ENCODE results near the gene SNW1. TPM values are rescaled to one million over a fixed set of nuclear protein-coding genes. Genes with fewer than 3 reads are reported as not detected.

Gene SNW1
- total and polyA plus RNA-seq, 2 of the 13 experiments (the other 11 are each of a cell fraction or from before 2014, with no cell fraction given) = 23.2 to 65.8 TPM

- TF ChIP-seq REPIN1 (CRISPR knock-in tag; IDR thresholded peaks at IDR 0.05; ENCODE audit: borderline replicate concordance, low read depth) (0 out of 2 replicates have a peak, but pooled peaks have one; percentile 58), FOXO4 (CRISPR knock-in tag; conservative IDR thresholded peaks at IDR 0.05) (0 out of 2 replicates have a peak, but pooled peaks have one; percentile 90), DZIP1 (CRISPR knock-in tag; IDR thresholded peaks at IDR 0.05) (no peak), REL (CRISPR knock-in tag; conservative IDR thresholded peaks at IDR 0.05) (no peak), ZNF30 (CRISPR knock-in tag; IDR thresholded peaks at IDR 0.05) (peak; percentile 41; the same call in 1 of the 2 replicates), ZNF550 (CRISPR knock-in tag; IDR thresholded peaks at IDR 0.05; ENCODE audit: borderline replicate concordance) (no peak), ADNP (CRISPR knock-in tag; IDR thresholded peaks at IDR 0.05) (no peak), NAIF1 (CRISPR knock-in tag; IDR thresholded peaks at IDR 0.05; ENCODE audit: borderline replicate concordance) (peak; percentile 39; the same call in 1 of the 2 replicates), BRD4 (CRISPR knock-in tag; IDR thresholded peaks at IDR 0.05) (peak; percentile 69), ZNF17 (CRISPR knock-in tag; IDR thresholded peaks at IDR 0.05) (no peak), KDM2A (CRISPR knock-in tag; IDR thresholded peaks at IDR 0.05; ENCODE audit: borderline replicate concordance, low read depth) (peak; percentile 87), ZNF207 (IDR thresholded peaks at IDR 0.05; ENCODE audit: borderline replicate concordance) (no peak), E2F5 (CRISPR knock-in tag; conservative IDR thresholded peaks at IDR 0.05) (no peak), ZNF691 (CRISPR knock-in tag; IDR thresholded peaks at IDR 0.05; ENCODE audit: borderline replicate concordance, low read depth) (peak; percentile 55; the same call in 1 of the 2 replicates), ZSCAN30 (CRISPR knock-in tag; IDR thresholded peaks at IDR 0.05) (peak; percentile 35; the same call in 1 of the 2 replicates), PTBP1 (IDR thresholded peaks at IDR 0.05; ENCODE audit: low read depth, low read length, poor library complexity, severe bottlenecking) (no peak), HOMEZ (CRISPR knock-in tag; IDR thresholded peaks at IDR 0.05; ENCODE audit: low read depth) (peak; percentile 46; the same call in 1 of the 2 replicates), DNMT3B (CRISPR knock-in tag; conservative IDR thresholded peaks at IDR 0.05) (peak; percentile 79; the same call in 1 of the 2 replicates)
These were observed 53.1 kb downstream of the SNW1 start, which contains the start of the genes ALKBH1 and SLIRP (continued) for GRCh38 chr14:77707724-77708408.
